NB4 (cell line): Measurements from ENCODE around the gene FBXO44.

Experiments
- MYC ChIP-seq: IDR thresholded peaks from 2 replicates; pipeline ENCODE4 v1.6.1; 2011; ENCODE audit warnings: low read depth, low read length
- POLR2A ChIP-seq: IDR thresholded peaks from 2 replicates; pipeline ENCODE4 v1.6.1; 2011; ENCODE audit warnings: mild to moderate bottlenecking; ENCODE audit not compliant: insufficient read length; ENCODE audit errors: extremely low read depth
- TF ChIP-seq, protein P1 (sequence below): IDR thresholded peaks from one replicate; pipeline ENCODE4 v1.5.1; 2012; ENCODE audit warnings: low read depth, low read length
- TF ChIP-seq, protein P2 (sequence below): IDR thresholded peaks from 2 replicates; pipeline ENCODE4 v1.6.1; 2011; ENCODE audit warnings: low read depth, low read length

GRCh38 chr1:11681071-11681771, 26.5 kb downstream of the FBXO44 start, which contains the start of gene MAD2L2:
- TF ChIP-seq, protein P1, sequence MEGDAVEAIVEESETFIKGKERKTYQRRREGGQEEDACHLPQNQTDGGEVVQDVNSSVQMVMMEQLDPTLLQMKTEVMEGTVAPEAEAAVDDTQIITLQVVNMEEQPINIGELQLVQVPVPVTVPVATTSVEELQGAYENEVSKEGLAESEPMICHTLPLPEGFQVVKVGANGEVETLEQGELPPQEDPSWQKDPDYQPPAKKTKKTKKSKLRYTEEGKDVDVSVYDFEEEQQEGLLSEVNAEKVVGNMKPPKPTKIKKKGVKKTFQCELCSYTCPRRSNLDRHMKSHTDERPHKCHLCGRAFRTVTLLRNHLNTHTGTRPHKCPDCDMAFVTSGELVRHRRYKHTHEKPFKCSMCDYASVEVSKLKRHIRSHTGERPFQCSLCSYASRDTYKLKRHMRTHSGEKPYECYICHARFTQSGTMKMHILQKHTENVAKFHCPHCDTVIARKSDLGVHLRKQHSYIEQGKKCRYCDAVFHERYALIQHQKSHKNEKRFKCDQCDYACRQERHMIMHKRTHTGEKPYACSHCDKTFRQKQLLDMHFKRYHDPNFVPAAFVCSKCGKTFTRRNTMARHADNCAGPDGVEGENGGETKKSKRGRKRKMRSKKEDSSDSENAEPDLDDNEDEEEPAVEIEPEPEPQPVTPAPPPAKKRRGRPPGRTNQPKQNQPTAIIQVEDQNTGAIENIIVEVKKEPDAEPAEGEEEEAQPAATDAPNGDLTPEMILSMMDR: no peak
- TF ChIP-seq, protein P2, sequence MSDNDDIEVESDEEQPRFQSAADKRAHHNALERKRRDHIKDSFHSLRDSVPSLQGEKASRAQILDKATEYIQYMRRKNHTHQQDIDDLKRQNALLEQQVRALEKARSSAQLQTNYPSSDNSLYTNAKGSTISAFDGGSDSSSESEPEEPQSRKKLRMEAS: no peak
- TF ChIP-seq POLR2A (peak; percentile 62), MYC (peak; percentile 16; the same call in 1 of the 2 replicates)
